ENCODE results near the gene PTBP1.
"Not testable (repeated sequence)": the region's sequence is repeated elsewhere in the genome, so short reads cannot be mapped to it uniquely, and the experiment has no call there.

PTBP1 gene

GRCh38 chr19:844546-844971, 47.3 kb downstream of the PTBP1 start:
- DNase-seq (ENCODE audit: extremely low read depth, low read depth): no peak
- no peak for TF ChIP-seq CTCF (IDR thresholded peaks at IDR 0.05; ENCODE audit: low read depth, low read length)

- no peak for DNase-seq (ENCODE audit: extremely low read depth, low read depth)
- TF ChIP-seq CTCF (IDR thresholded peaks at IDR 0.05; ENCODE audit: low read depth, low read length): no peak
Observed at GRCh38 chr19:845707-846521, 48.7 kb downstream of the PTBP1 start.

- TF ChIP-seq CTCF (IDR thresholded peaks at IDR 0.05; ENCODE audit: low read depth, low read length): no peak
- no peak for DNase-seq (ENCODE audit: extremely low read depth, low read depth)
Observed at GRCh38 chr19:848386-848921, 51.2 kb downstream of the PTBP1 start.

- not testable (repeated sequence) for DNase-seq (ENCODE audit: extremely low read depth, low read depth)
Observed at GRCh38 chr19:849195-849594, 51.9 kb downstream of the PTBP1 start.

GRCh38 chr19:850221-850978, 53.1 kb downstream of the PTBP1 start:
- TF ChIP-seq CTCF (IDR thresholded peaks at IDR 0.05; ENCODE audit: low read depth, low read length): no peak
- DNase-seq (ENCODE audit: extremely low read depth, low read depth): peak; percentile 88

- no peak for DNase-seq (ENCODE audit: extremely low read depth, low read depth)
- no peak for TF ChIP-seq CTCF (IDR thresholded peaks at IDR 0.05; ENCODE audit: low read depth, low read length)
Observed at GRCh38 chr19:850979-851335, 53.7 kb downstream of the PTBP1 start.

- no peak for DNase-seq (ENCODE audit: extremely low read depth, low read depth)
- TF ChIP-seq CTCF (IDR thresholded peaks at IDR 0.05; ENCODE audit: low read depth, low read length): no peak
Observed at GRCh38 chr19:852136-853013, 55.1 kb downstream of the PTBP1 start, which contains the start of gene ELANE. ELANE (plus strand) TSS chr19:852303; CDS start chr19:852329, 26 bp downstream.

Measured in AG09319 (cell line).